CD14-positive monocyte (primary cell): ENCODE results near the gene CYP2W1. TPM values are rescaled to one million over a fixed set of nuclear protein-coding genes. Genes with fewer than 3 reads are reported as not detected.

Source experiments
- DNase-seq, 3 donors: peaks; one replicate each; pipeline ENCODE4 v3.0.0-alpha.2; 2011 to 2022
- H2AFZ ChIP-seq: 2 replicates; pipeline ENCODE4 v1.6.0; 2012; ENCODE audit warnings: mild to moderate bottlenecking, low read depth, low read length, inconsistent platforms; ENCODE audit not compliant: insufficient read depth, poor library complexity, severe bottlenecking
- H3K27ac ChIP-seq, 2 donors: 1 replicate in 1 of 2; 2 replicates in 1 of 2; pipeline ENCODE4 v1.5.1; 2012 to 2013; ENCODE audit warnings: low read length in 2 of 2, control low read depth in 1 of 2, inconsistent platforms in 1 of 2, low read depth in 1 of 2, mild to moderate bottlenecking in 1 of 2
- H3K27me3 ChIP-seq, 2 donors: one replicate each; pipeline versions ENCODE4 v1.6.0 to v1.6.1; 2011 to 2013; ENCODE audit warnings: low read length in 2 of 2; ENCODE audit not compliant: control insufficient read depth in 2 of 2, insufficient read depth in 2 of 2
- H3K36me3 ChIP-seq, 2 donors: replicated peaks in 1 of 2; 1 replicate in 1 of 2; 2 replicates in 1 of 2; pipeline versions ENCODE4 v1.5.1 to v1.6.1; 2012 to 2013; ENCODE audit warnings: low read length in 2 of 2, control low read depth in 1 of 2, inconsistent platforms in 1 of 2, mild to moderate bottlenecking in 1 of 2; ENCODE audit not compliant: insufficient read depth in 2 of 2, control insufficient read depth in 1 of 2
- H3K4me1 ChIP-seq, 2 donors: 1 replicate in 1 of 2; 2 replicates in 1 of 2; pipeline versions ENCODE4 v1.5.1 to v1.6.1; 2012 to 2013; ENCODE audit warnings: low read length in 2 of 2, control low read depth in 1 of 2, inconsistent platforms in 1 of 2, mild to moderate bottlenecking in 1 of 2, moderate library complexity in 1 of 2; ENCODE audit not compliant: insufficient read depth in 2 of 2, control insufficient read depth in 1 of 2
- H3K4me2 ChIP-seq: replicated peaks from 2 replicates; pipeline ENCODE3; 2012; ENCODE audit warnings: low read length, moderate library complexity, mild to moderate bottlenecking; ENCODE audit not compliant: poor library complexity, severe bottlenecking; ENCODE audit errors: extremely low read depth
- H3K4me3 ChIP-seq, 3 experiments: fragments of 200-600 bp in 1 of 3; sonication (generic) in 1 of 3; replicated peaks in 1 of 3; 1 replicate in 2 of 3; 2 replicates in 1 of 3; pipeline ENCODE4 v1.5.1; 2011 to 2013; ENCODE audit warnings: low read length in 3 of 3, mild to moderate bottlenecking in 3 of 3, control low read depth in 2 of 3, low read depth in 2 of 3, inconsistent platforms in 1 of 3, moderate library complexity in 1 of 3
- H3K79me2 ChIP-seq: 2 replicates; pipeline ENCODE4 v1.6.0; 2012; ENCODE audit warnings: mild to moderate bottlenecking, control low read depth, inconsistent platforms, low read length, moderate library complexity; ENCODE audit not compliant: insufficient read depth
- H3K9ac ChIP-seq: 2 replicates; pipeline ENCODE4 v1.6.0; 2017; ENCODE audit warnings: low read length, mild to moderate bottlenecking; ENCODE audit not compliant: insufficient read depth, poor library complexity, severe bottlenecking
- H3K9me3 ChIP-seq, 2 donors: replicated peaks in 1 of 2; 1 replicate in 1 of 2; 2 replicates in 1 of 2; pipeline versions ENCODE4 v1.5.1 to v1.6.1; 2012 to 2013; ENCODE audit warnings: low read length in 2 of 2, control low read depth in 1 of 2; ENCODE audit not compliant: control insufficient read depth in 1 of 2, insufficient read depth in 1 of 2
- H4K20me1 ChIP-seq: 2 replicates; pipeline ENCODE4 v1.6.0; 2012; ENCODE audit warnings: mild to moderate bottlenecking, low read length, control low read depth, moderate library complexity; ENCODE audit not compliant: insufficient read depth
- H3K27ac Mint-ChIP-seq, 7 donors: one replicate each; pipeline ENCODE4 v1.8.0; 2020; ENCODE audit warnings: mild to moderate bottlenecking in 7 of 7, mixed read lengths in 7 of 7, moderate library complexity in 6 of 7, inconsistent platforms in 2 of 7
- H3K27me3 Mint-ChIP-seq, 3 donors: one replicate each; pipeline ENCODE4 v1.8.0; 2021 to 2022; ENCODE audit warnings: low read depth in 3 of 3, mild to moderate bottlenecking in 3 of 3, mixed read lengths in 3 of 3, moderate library complexity in 3 of 3, inconsistent platforms in 1 of 3
- H3K36me3 Mint-ChIP-seq, 2 donors: one replicate each; pipeline ENCODE4 v1.8.0; 2020; ENCODE audit warnings: mixed read lengths in 2 of 2, inconsistent platforms in 1 of 2, mild to moderate bottlenecking in 1 of 2
- H3K4me1 Mint-ChIP-seq: one replicate; pipeline ENCODE4 v1.8.0; 2020; ENCODE audit warnings: mild to moderate bottlenecking, mixed read lengths
- H3K4me3 Mint-ChIP-seq, 2 donors: one replicate each; pipeline ENCODE4 v1.8.0; 2020; ENCODE audit warnings: mild to moderate bottlenecking in 2 of 2, mixed read lengths in 2 of 2, moderate library complexity in 1 of 2
- H3K9me3 Mint-ChIP-seq, 7 donors: one replicate each; pipeline ENCODE4 v1.8.0; 2020 to 2022; ENCODE audit warnings: mixed read lengths in 7 of 7, mild to moderate bottlenecking in 6 of 7, moderate library complexity in 6 of 7, inconsistent platforms in 2 of 7
- WGBS: methylation state at CpG from one replicate; pipeline ENCODE4 v1.1.5; 2013; ENCODE audit warnings: missing lambda C conversion rate; ENCODE audit not compliant: insufficient coverage; 5-methylcytosine and 5-hydroxymethylcytosine counted together
- intact Hi-C, 2 donors: fragments of 100-400 bp; cut with micrococcal nuclease; formaldehyde crosslinking; loops; one replicate each; pipeline versions ENCODE4 v1.15.0 to v1.15.1; 2023
- polyA plus RNA-seq, 3 donors: library from polyadenylated mRNA; depleted of rRNA in 1 of 3; unstranded in 2 of 3; stranded (reverse) in 1 of 3; fragments of 300-500 nt in 2 of 3; fragments of >200 nt in 1 of 3; fragmentation: Illumina TruSeq in 2 of 3; gene quantifications; 1 replicate in 2 of 3; 2 replicates in 1 of 3; pipeline ENCODE4 v1.2.3, GENCODE V29; 2012 to 2021
- TF ChIP-seq, protein P1 (sequence below): fragments of 200-600 bp; IDR thresholded peaks from one replicate; pipeline ENCODE4 v1.8.0; 2022; ENCODE audit warnings: antibody characterized with exemption, mild to moderate bottlenecking

Gene CYP2W1
- polyA plus RNA-seq, 3 donors, result not detected

DNA sequence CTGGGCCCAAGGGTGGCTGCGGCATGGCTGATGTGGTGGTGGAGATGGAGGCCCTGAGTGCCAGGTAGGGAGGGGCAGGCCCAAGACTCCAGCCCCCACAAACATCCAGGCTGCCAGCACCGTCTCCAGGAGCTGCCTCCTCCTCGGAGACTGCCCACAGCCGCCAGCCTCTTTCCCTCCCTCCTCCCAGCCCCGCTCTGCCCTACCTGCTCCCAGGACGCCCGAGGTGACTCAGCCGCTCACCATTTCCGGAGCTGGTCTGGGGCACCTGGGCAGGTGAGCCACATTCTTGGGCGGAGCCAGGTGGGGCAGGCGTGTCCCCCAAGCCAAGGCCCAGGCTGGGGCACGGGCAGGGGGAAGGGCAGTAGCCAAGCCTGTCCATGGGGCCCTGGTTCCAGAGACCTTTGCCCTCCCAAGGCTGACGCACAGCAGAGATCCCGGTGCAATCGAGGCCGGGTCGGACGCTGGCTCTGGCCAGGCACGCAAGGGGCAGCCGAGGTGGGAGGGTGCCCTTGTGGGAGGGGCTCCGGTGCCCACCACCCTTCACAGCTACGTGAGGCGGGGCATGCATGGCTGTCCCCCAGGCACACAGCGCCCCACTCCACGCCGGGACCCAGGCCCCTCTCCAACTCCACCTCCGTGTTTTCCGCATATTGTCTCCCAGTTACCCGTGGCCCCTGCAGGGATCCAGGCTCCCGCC, 37.3 kb upstream of the CYP2W1 start:
- H3K4me3 ChIP-seq, result no peak overlapping the region
- no peak for DNase-seq
- H3K27ac ChIP-seq, result no peak overlapping the region
- H2AFZ ChIP-seq, result no peak overlapping the region
- H3K9me3 ChIP-seq, result no peaks in the 10 kb centered on the region
- H3K9ac ChIP-seq, result no peak overlapping the region
- intact Hi-C loops, result no loop called here
- peak overlapping the region in 1 of 7 donors; percentile 8 for H3K27ac Mint-ChIP-seq
- H3K27me3 ChIP-seq, result no peaks in the 10 kb centered on the region
- H3K4me1 ChIP-seq, result peaks cover 28 to 32% of the 10 kb centered on the region in 2 donors
- no peak overlapping the region for H3K4me2 ChIP-seq
- H3K36me3 Mint-ChIP-seq, result peaks cover 24 to 48% of the 10 kb centered on the region in 2 donors
- WGBS, result 96% methylated on average over 26 of the region's 30 CpGs
- H3K4me3 Mint-ChIP-seq, result no peak overlapping the region
- H3K27me3 Mint-ChIP-seq, result peaks cover 0 to 4% (median 1%) of the 10 kb centered on the region in 3 donors
- peaks cover 0 to 3% (median 0%) of the 10 kb centered on the region in 7 donors for H3K9me3 Mint-ChIP-seq
- peaks cover 79% of the 10 kb centered on the region for H3K79me2 ChIP-seq
- TF ChIP-seq, protein P1, sequence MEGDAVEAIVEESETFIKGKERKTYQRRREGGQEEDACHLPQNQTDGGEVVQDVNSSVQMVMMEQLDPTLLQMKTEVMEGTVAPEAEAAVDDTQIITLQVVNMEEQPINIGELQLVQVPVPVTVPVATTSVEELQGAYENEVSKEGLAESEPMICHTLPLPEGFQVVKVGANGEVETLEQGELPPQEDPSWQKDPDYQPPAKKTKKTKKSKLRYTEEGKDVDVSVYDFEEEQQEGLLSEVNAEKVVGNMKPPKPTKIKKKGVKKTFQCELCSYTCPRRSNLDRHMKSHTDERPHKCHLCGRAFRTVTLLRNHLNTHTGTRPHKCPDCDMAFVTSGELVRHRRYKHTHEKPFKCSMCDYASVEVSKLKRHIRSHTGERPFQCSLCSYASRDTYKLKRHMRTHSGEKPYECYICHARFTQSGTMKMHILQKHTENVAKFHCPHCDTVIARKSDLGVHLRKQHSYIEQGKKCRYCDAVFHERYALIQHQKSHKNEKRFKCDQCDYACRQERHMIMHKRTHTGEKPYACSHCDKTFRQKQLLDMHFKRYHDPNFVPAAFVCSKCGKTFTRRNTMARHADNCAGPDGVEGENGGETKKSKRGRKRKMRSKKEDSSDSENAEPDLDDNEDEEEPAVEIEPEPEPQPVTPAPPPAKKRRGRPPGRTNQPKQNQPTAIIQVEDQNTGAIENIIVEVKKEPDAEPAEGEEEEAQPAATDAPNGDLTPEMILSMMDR, result no peak
- H3K36me3 ChIP-seq, result peaks cover 23 to 27% of the 10 kb centered on the region in 2 donors
- H3K4me1 Mint-ChIP-seq, result peaks cover 42% of the 10 kb centered on the region
- H4K20me1 ChIP-seq, result peaks cover 79% of the 10 kb centered on the region

DNA sequence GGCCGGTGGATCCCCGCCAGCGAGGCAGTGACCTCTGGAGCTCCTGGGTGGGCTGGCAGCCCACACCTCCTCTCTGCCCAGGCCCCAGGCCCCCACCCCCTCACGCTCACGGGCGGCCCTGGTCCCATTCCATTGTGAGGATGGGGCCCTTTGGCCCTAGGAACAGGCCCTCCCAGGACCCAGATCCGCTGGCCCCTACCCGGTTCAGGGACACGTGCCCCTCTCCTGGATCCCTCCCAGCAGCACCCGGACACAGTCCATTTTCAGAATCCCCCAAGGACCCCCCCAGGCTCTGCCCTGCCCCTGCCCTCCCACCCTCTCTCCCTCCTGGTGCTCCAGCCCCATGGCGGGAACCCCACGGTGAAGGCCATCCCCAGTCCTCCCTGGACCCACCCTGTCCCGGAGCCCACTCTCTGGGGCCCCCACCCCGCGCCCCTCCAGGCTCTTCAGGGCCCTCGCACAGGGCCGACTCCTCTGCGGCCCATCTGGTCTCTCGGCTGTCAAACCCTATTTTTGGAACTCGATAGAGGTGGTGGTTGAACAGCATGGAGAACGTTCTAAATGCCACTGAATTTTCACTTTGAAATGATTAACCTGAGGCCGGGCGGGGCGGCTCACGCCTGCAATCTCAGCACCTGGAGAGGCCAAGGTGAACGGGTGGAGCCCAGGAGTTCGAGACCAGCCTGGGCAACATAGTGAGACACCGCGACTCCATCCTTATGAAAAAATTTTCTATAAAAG, 36.6 kb upstream of the CYP2W1 start:
- no peak overlapping the region for H3K4me2 ChIP-seq
- H3K79me2 ChIP-seq, result peaks cover 80% of the 10 kb centered on the region
- intact Hi-C loops, result no loop called here
- Mint-ChIP-seq H3K36me3 (peaks cover 27 to 55% of the 10 kb centered on the region in 2 donors), H3K9me3 (peaks cover 0 to 3% (median 0%) of the 10 kb centered on the region in 7 donors), H3K27me3 (peaks cover 0 to 4% (median 1%) of the 10 kb centered on the region in 3 donors), H3K4me1 (peaks cover 41% of the 10 kb centered on the region), H3K27ac (peak overlapping the region in 1 of 7 donors; percentile 78), H3K4me3 (no peak overlapping the region)
- H2AFZ ChIP-seq, result no peak overlapping the region
- peaks cover 23 to 27% of the 10 kb centered on the region in 2 donors for H3K36me3 ChIP-seq
- H3K9me3 ChIP-seq, result no peaks in the 10 kb centered on the region
- no peaks in the 10 kb centered on the region for H3K27me3 ChIP-seq
- no peak overlapping the region for H3K4me3 ChIP-seq
- no peak for DNase-seq
- H3K9ac ChIP-seq, result no peak overlapping the region
- TF ChIP-seq, protein P1, result no peak
- peaks cover 78% of the 10 kb centered on the region for H4K20me1 ChIP-seq
- H3K4me1 ChIP-seq, result peaks cover 29 to 32% of the 10 kb centered on the region in 2 donors
- 96% methylated on average over 21 of the region's 29 CpGs for WGBS
- H3K27ac ChIP-seq, result no peak overlapping the region
